Astrocyte (in vitro differentiated cells and primary cell): ENCODE results near the gene TRIP10. TPM values are rescaled to one million over a fixed set of nuclear protein-coding genes. Genes with fewer than 3 reads are reported as not detected.
"Not testable (repeated sequence)": the region's sequence is repeated elsewhere in the genome, so short reads cannot be mapped to it uniquely, and the experiment has no call there.

Experiments used
- DNase-seq: peaks from one replicate; pipeline ENCODE4 v3.0.0-alpha.2; 2010; ENCODE audit warnings: low read depth
- FAIRE-seq: peaks from 2 replicates; lab custom pipeline; 2011; peaks lifted over from hg19 to GRCh38; lab: Jason Lieb, UNC
- H2AFZ ChIP-seq: 2 replicates; pipeline ENCODE4 v1.6.0; 2012; ENCODE audit warnings: low read depth, low read length, inconsistent platforms
- H3K27ac ChIP-seq: 2 replicates; pipeline ENCODE4 v1.5.1; 2011; ENCODE audit warnings: low read depth, low read length, inconsistent platforms
- H3K27me3 ChIP-seq: 2 replicates; pipeline ENCODE4 v1.6.0; 2011; ENCODE audit warnings: low read length, inconsistent platforms; ENCODE audit not compliant: insufficient read depth
- H3K36me3 ChIP-seq: 2 replicates; pipeline ENCODE4 v1.5.1; 2011; ENCODE audit warnings: low read length, inconsistent platforms; ENCODE audit not compliant: insufficient read depth
- H3K4me1 ChIP-seq: 2 replicates; pipeline ENCODE4 v1.5.1; 2011; ENCODE audit warnings: low read length, inconsistent platforms; ENCODE audit not compliant: insufficient read depth
- H3K4me2 ChIP-seq: 2 replicates; pipeline ENCODE4 v1.6.0; 2012; ENCODE audit warnings: low read length, inconsistent platforms
- H3K4me3 ChIP-seq: 2 replicates; pipeline ENCODE4 v1.5.1; 2011; ENCODE audit warnings: low read depth, mild to moderate bottlenecking, low read length, inconsistent platforms; ENCODE audit not compliant: insufficient read depth
- H3K79me2 ChIP-seq: 2 replicates; pipeline ENCODE4 v1.6.0; 2012; ENCODE audit warnings: mild to moderate bottlenecking, low read length, inconsistent platforms; ENCODE audit not compliant: insufficient read depth
- H3K9ac ChIP-seq: 2 replicates; pipeline ENCODE4 v1.6.0; 2012; ENCODE audit warnings: mild to moderate bottlenecking, low read length, inconsistent platforms
- H3K9me3 ChIP-seq: 2 replicates; pipeline ENCODE4 v1.5.1; 2012; ENCODE audit warnings: low read depth, mild to moderate bottlenecking, low read length, inconsistent platforms; ENCODE audit not compliant: insufficient read depth
- H4K20me1 ChIP-seq: 2 replicates; pipeline ENCODE4 v1.6.0; 2012; ENCODE audit warnings: low read length, inconsistent platforms; ENCODE audit not compliant: insufficient read depth
- H3K27ac Mint-ChIP-seq: one replicate; pipeline ENCODE4 v1.8.0; 2021; ENCODE audit warnings: mild to moderate bottlenecking, mixed read lengths; ENCODE audit not compliant: unreplicated experiment
- H3K27me3 Mint-ChIP-seq: one replicate; pipeline ENCODE4 v1.8.0; 2021; ENCODE audit warnings: low read depth, mixed read lengths; ENCODE audit not compliant: unreplicated experiment
- H3K36me3 Mint-ChIP-seq: one replicate; pipeline ENCODE4 v1.8.0; 2021; ENCODE audit warnings: low read depth, mixed read lengths; ENCODE audit not compliant: unreplicated experiment
- H3K4me1 Mint-ChIP-seq: one replicate; pipeline ENCODE4 v1.8.0; 2021; ENCODE audit warnings: low read depth, mixed read lengths; ENCODE audit not compliant: unreplicated experiment
- H3K4me3 Mint-ChIP-seq: one replicate; pipeline ENCODE4 v1.8.0; 2021; ENCODE audit warnings: mild to moderate bottlenecking, moderate library complexity, mixed read lengths; ENCODE audit not compliant: unreplicated experiment
- H3K9me3 Mint-ChIP-seq: one replicate; pipeline ENCODE4 v1.8.0; 2021; ENCODE audit warnings: mild to moderate bottlenecking, mixed read lengths; ENCODE audit not compliant: unreplicated experiment
- CTCF ChIP-seq: IDR thresholded peaks from 2 replicates; pipeline ENCODE4 v1.5.1; 2011; ENCODE audit warnings: low read depth, mild to moderate bottlenecking, inconsistent platforms, low read length, moderate library complexity; ENCODE audit not compliant: insufficient read depth
- EZH2 ChIP-seq: IDR thresholded peaks from 2 replicates; pipeline ENCODE4 v1.6.1; 2012; ENCODE audit warnings: mild to moderate bottlenecking, low read length, inconsistent platforms; ENCODE audit not compliant: insufficient read depth
- total RNA-seq: library from RNA; stranded (reverse); gene quantifications from 2 replicates; pipeline ENCODE4 v1.2.1, GENCODE V29; 2021

The TRIP10 gene
- total RNA-seq, 1 donor from 2014 or later: 41.4 TPM

- Mint-ChIP-seq H3K27ac (no peak overlapping the region), H3K4me3 (no peak overlapping the region), H3K9me3 (peaks cover 2% of the 10 kb centered on the region), H3K4me1 (peaks cover 12% of the 10 kb centered on the region), H3K27me3 (peaks cover 29% of the 10 kb centered on the region), H3K36me3 (no peaks in the 10 kb centered on the region)
- FAIRE-seq (no peak), DNase-seq (no peak)
- Histone ChIP-seq H3K27me3 (peaks cover 10% of the 10 kb centered on the region), H3K4me3 (no peak overlapping the region), H4K20me1 (no peaks in the 10 kb centered on the region), H3K4me1 (peaks cover 2% of the 10 kb centered on the region), H3K9me3 (no peaks in the 10 kb centered on the region), H2AFZ (no peak overlapping the region), H3K27ac (no peak overlapping the region), H3K36me3 (no peaks in the 10 kb centered on the region), H3K4me2 (no peak overlapping the region), H3K79me2 (no peaks in the 10 kb centered on the region), H3K9ac (no peak overlapping the region)
- TF ChIP-seq CTCF (no peak), EZH2 (no peak)
Measured at GRCh38 chr19:6769006-6769619, 29.6 kb downstream of the TRIP10 start.

DNA sequence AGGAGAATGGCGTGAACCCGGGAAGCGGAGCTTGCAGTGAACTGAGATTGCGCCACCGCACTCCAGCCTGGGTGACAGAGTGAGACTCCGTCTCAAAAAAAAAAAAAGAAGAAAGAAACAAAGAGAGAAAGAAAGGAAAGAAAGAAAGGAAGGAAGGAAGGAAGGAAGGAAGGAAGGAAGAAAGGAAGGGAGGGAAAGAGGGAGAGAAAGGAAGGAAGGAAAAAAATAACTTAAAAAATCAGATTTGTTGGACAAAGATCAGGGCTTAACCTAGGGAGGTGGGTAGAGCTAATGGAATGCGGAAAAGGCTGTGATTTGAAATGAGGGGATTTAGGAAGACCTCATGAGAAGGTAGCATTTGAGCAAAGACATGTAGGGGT lies 32.2 kb downstream of the TRIP10 start:
- H3K9ac ChIP-seq, H3K27ac Mint-ChIP-seq, H3K4me1 Mint-ChIP-seq, H3K4me3 Mint-ChIP-seq, H2AFZ ChIP-seq, FAIRE-seq, H3K9me3 Mint-ChIP-seq, H3K27me3 ChIP-seq, H4K20me1 ChIP-seq, H3K36me3 Mint-ChIP-seq, H3K4me3 ChIP-seq, H3K36me3 ChIP-seq, H3K4me2 ChIP-seq, H3K79me2 ChIP-seq, DNase-seq, H3K27ac ChIP-seq, H3K9me3 ChIP-seq, H3K4me1 ChIP-seq: not testable (repeated sequence)
- H3K27me3 Mint-ChIP-seq: peaks cover 20% of the 10 kb centered on the region

GRCh38 chr19:6772028-6772865 lies 32.8 kb downstream of the TRIP10 start, which contains the start of gene VAV1:
TSS of gene VAV1 (plus strand) at chr19:6772708. CDS start at chr19:6772808, 100 bp downstream.
- FAIRE-seq (no peak), DNase-seq (no peak)
- H3K27ac Mint-ChIP-seq: no peak within 1 kb of the TSS
- no peak within 1 kb of the TSS for H3K4me3 Mint-ChIP-seq
- H3K4me1 Mint-ChIP-seq: no peaks in the 10 kb centered on the region
- no peaks in the 10 kb centered on the region for H3K9me3 ChIP-seq
- no peak within 1 kb of the TSS for H3K9ac ChIP-seq
- H3K27ac ChIP-seq: no peak within 1 kb of the TSS
- no peaks in the 10 kb centered on the region for H4K20me1 ChIP-seq
- TF ChIP-seq EZH2 (no peak), CTCF (no peak)
- peaks cover 16% of the 10 kb centered on the region for H3K27me3 Mint-ChIP-seq
- no peaks in the 10 kb centered on the region for H3K79me2 ChIP-seq
- no peak within 1 kb of the TSS for H2AFZ ChIP-seq
- no peaks in the 10 kb centered on the region for H3K36me3 Mint-ChIP-seq
- no peaks in the 10 kb centered on the region for H3K27me3 ChIP-seq
- H3K4me2 ChIP-seq: no peak within 1 kb of the TSS
- no peak within 1 kb of the TSS for H3K4me3 ChIP-seq
- no peaks in the 10 kb centered on the region for H3K36me3 ChIP-seq
- no peaks in the 10 kb centered on the region for H3K4me1 ChIP-seq
- peaks cover 5% of the 10 kb centered on the region for H3K9me3 Mint-ChIP-seq
